Tibial artery (tissue), 4 donors: ENCODE measurements around the gene GALNT9.
A peak's percentile ranks its signal among the peaks of the same experiment; 100 is the strongest.

Experiments used
- DNase-seq, 2 donors: peaks; one replicate each; pipeline ENCODE4 v3.0.0-alpha.2; 2019
- H3K27ac ChIP-seq, 2 donors: fragments of 200-600 bp; sonication (generic) in 1 of 2; 1 replicate in 1 of 2; 2 replicates in 1 of 2; pipeline ENCODE4 v1.5.1; 2018 to 2019; ENCODE audit warnings: mild to moderate bottlenecking in 1 of 2
- H3K27me3 ChIP-seq, 2 donors: fragments of 200-600 bp; sonication (generic) in 1 of 2; one replicate each; pipeline versions ENCODE4 v1.5.1 to v1.6.0; 2016 to 2019
- H3K36me3 ChIP-seq, 3 donors: fragments of 200-600 bp; sonication (generic) in 2 of 3; one replicate each; pipeline ENCODE4 v1.5.1; 2016 to 2019; ENCODE audit warnings: mild to moderate bottlenecking in 2 of 3
- H3K4me1 ChIP-seq, 4 donors: fragments of 200-600 bp; sonication (generic) in 2 of 4; 1 replicate in 3 of 4; 2 replicates in 1 of 4; pipeline ENCODE4 v1.5.1; 2016 to 2019
- H3K4me3 ChIP-seq, 2 donors: fragments of 200-600 bp; sonication (generic) in 1 of 2; 1 replicate in 1 of 2; 2 replicates in 1 of 2; pipeline ENCODE4 v1.5.1; 2018 to 2019; ENCODE audit warnings: mild to moderate bottlenecking in 2 of 2
- H3K9me3 ChIP-seq, 3 donors: fragments of 200-600 bp; sonication (generic) in 1 of 3; one replicate each; pipeline ENCODE4 v1.5.1; 2016 to 2019
- CTCF ChIP-seq, 2 experiments: fragments of 200-600 bp in 1 of 2; fragments of 450-650 bp in 1 of 2; IDR thresholded peaks; one replicate each; pipeline ENCODE4 v1.5.1; 2017 to 2019; ENCODE audit warnings: antibody characterized with exemption in 2 of 2, mild to moderate bottlenecking in 1 of 2, moderate library complexity in 1 of 2
- intact Hi-C: fragments of 100-400 bp; cut with DNase I; formaldehyde crosslinking; loops from one replicate; pipeline ENCODE4 v1.15.0; 2023; ENCODE audit warnings: low total_unique reads

Gene GALNT9

DNA sequence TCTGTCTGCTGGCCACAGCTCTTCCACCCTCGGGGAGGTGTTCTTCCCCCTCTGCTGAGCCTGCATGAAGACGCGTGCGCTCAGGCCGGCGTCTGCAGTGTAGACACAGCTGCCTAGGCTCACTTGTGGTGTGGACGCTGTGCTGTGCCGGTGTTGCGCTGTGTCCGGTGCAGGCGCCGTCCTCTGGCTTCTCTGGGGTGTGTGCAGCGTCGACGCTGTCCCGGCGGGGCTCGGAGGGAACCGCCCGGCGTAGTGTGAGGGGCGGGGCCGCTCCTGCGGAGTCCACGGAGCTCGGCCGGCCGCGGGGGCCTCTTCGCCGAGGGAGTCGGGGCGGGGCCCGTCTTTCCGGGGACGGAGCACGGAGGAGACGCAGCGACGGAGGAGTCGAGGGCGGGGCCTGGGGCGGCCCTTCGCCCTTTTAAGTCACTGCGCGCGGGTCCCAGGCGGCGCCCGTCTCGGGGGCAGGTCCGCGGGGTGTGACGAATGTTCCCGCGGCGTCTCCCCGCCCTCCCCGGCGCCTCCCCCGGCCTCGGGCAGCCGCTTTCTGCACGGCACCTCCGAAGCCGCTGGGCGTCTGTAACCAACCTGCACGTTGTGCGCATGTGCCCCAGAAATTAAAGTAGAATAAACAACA lies 139.9 kb downstream of the GALNT9 start:
- intact Hi-C loops, result no loop called here
- Histone ChIP-seq H3K4me3 (peak overlapping the region; percentile 55 to 65), H3K27me3 (peaks cover 0 to 5% of the 10 kb centered on the region in 2 donors), H3K36me3 (no peaks in the 10 kb centered on the region), H3K9me3 (peaks cover 0 to 43% (median 18%) of the 10 kb centered on the region in 3 donors), H3K27ac (peak overlapping the region; percentile 54 to 70), H3K4me1 (peaks cover 0 to 21% (median 15%) of the 10 kb centered on the region in 4 donors)
- TF ChIP-seq CTCF (IDR thresholded peaks at IDR 0.05), result no peak
- peak; percentile 83 to 94 for DNase-seq

DNA sequence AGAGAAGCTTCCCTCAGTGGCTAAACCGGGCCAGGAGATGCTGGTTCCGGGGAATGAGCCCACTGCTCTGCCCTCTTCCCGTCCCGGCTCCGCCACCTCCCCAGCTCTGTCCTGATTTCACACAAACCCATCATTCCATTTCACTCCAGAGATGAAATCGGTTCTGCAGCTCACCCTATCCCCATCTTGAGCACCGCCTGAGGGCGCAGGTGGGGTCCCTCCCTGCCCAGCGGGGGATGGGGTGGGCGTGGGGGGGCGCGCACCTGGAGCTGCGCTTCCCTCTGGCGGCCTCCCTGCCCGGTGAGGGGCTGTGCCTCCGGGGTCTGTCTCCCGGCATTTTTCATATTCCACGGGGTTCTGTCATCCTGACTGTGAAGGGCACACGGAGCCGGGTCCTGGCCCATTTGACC lies 140.5 kb downstream of the GALNT9 start:
- peaks cover 0 to 21% (median 15%) of the 10 kb centered on the region in 4 donors for H3K4me1 ChIP-seq
- H3K9me3 ChIP-seq, result peaks cover 0 to 45% (median 18%) of the 10 kb centered on the region in 3 donors
- H3K27me3 ChIP-seq, result peaks cover 0 to 4% of the 10 kb centered on the region in 2 donors
- intact Hi-C loops, result no loop called here
- DNase-seq, result no peak
- no peaks in the 10 kb centered on the region for H3K36me3 ChIP-seq
- H3K4me3 ChIP-seq, result peak overlapping the region; percentile 55 to 65
- H3K27ac ChIP-seq, result peak overlapping the region; percentile 54 to 70
- no peak for TF ChIP-seq CTCF (IDR thresholded peaks at IDR 0.05)

- H3K4me3 ChIP-seq, result peak overlapping the region in 1 of 2 donors; percentile 65
- intact Hi-C loops, result no loop called here
Observed at GRCh38 chr12:132188451-132188901, 140.9 kb downstream of the GALNT9 start.

GRCh38 chr12:132187646-132188450 lies 141.5 kb downstream of the GALNT9 start:
- TF ChIP-seq CTCF (IDR thresholded peaks at IDR 0.05), result no peak
- H3K4me1 ChIP-seq, result peaks cover 0 to 21% (median 15%) of the 10 kb centered on the region in 4 donors
- H3K4me3 ChIP-seq, result no peak overlapping the region
- no peak for DNase-seq
- H3K9me3 ChIP-seq, result peaks cover 0 to 49% (median 21%) of the 10 kb centered on the region in 3 donors
- no peaks in the 10 kb centered on the region for H3K36me3 ChIP-seq
- H3K27me3 ChIP-seq, result no peaks in the 10 kb centered on the region
- H3K27ac ChIP-seq, result no peak overlapping the region
- intact Hi-C loops, result no loop called here

More at GRCh38 chr12:132188451-132188901, 140.9 kb downstream of the GALNT9 start:
- TF ChIP-seq CTCF (IDR thresholded peaks at IDR 0.05), result no peak
- Histone ChIP-seq H3K27me3 (peaks cover 0 to 4% of the 10 kb centered on the region in 2 donors), H3K9me3 (peaks cover 0 to 45% (median 18%) of the 10 kb centered on the region in 3 donors), H3K27ac (no peak overlapping the region), H3K36me3 (no peaks in the 10 kb centered on the region), H3K4me1 (peaks cover 0 to 21% (median 15%) of the 10 kb centered on the region in 4 donors)
- no peak for DNase-seq

GRCh38 chr12:132186857-132187620 lies 142.3 kb downstream of the GALNT9 start:
- no peak overlapping the region for H3K4me3 ChIP-seq
- no peak for DNase-seq
- no peak overlapping the region for H3K27ac ChIP-seq
- H3K36me3 ChIP-seq, result no peaks in the 10 kb centered on the region
- peaks cover 0 to 21% (median 15%) of the 10 kb centered on the region in 4 donors for H3K4me1 ChIP-seq
- intact Hi-C loops, result no loop called here
- TF ChIP-seq CTCF (IDR thresholded peaks at IDR 0.05), result no peak
- H3K27me3 ChIP-seq, result peaks cover 0 to 4% of the 10 kb centered on the region in 2 donors
- peaks cover 0 to 53% (median 25%) of the 10 kb centered on the region in 3 donors for H3K9me3 ChIP-seq
